SU-DHL-6 (cell line): ENCODE data around the gene CLASP1.

Experiments used
- H2AFZ ChIP-seq: fragments of 200-600 bp; sonication (generic); 2 replicates; pipeline ENCODE4 v1.6.1; 2014; ENCODE audit warnings: low read depth, mild to moderate bottlenecking, moderate library complexity, mixed read lengths, antibody characterized with exemption, low read length; ENCODE audit not compliant: severe bottlenecking
- H3F3A ChIP-seq: fragments of 200-600 bp; shearing (Covaris generic); 2 replicates; pipeline ENCODE4 v1.6.0; 2016; ENCODE audit warnings: antibody characterized with exemption, mild to moderate bottlenecking; ENCODE audit not compliant: insufficient read depth
- H3K27ac ChIP-seq: fragments of 200-600 bp; sonication (generic); 2 replicates; pipeline ENCODE4 v1.5.1; 2016; ENCODE audit warnings: low read depth, mild to moderate bottlenecking, low read length, moderate library complexity, mixed read lengths
- H3K27me3 ChIP-seq: fragments of 200-600 bp; sonication (generic), shearing (Covaris generic); 2 replicates; pipeline ENCODE4 v1.6.0; 2014; ENCODE audit warnings: mild to moderate bottlenecking, low read length
- H3K36me3 ChIP-seq: fragments of 200-600 bp; sonication (generic); 2 replicates; pipeline ENCODE4 v1.6.1; 2014; ENCODE audit warnings: mild to moderate bottlenecking, low read length, mixed read lengths
- H3K4me2 ChIP-seq: fragments of 300-600, 200-600 bp; shearing (Covaris generic), sonication (generic); 2 replicates; pipeline ENCODE4 v1.6.0; 2014; ENCODE audit warnings: low read length, low read depth, mild to moderate bottlenecking; ENCODE audit not compliant: poor library complexity, severe bottlenecking
- H3K4me3 ChIP-seq: fragments of 200-600 bp; sonication (generic); 2 replicates; pipeline ENCODE4 v1.5.1; 2014; ENCODE audit warnings: antibody characterized with exemption, low read length, mild to moderate bottlenecking, mixed read lengths; ENCODE audit not compliant: insufficient read depth, poor library complexity, severe bottlenecking
- H3K79me2 ChIP-seq: fragments of 200-600 bp; sonication (generic); 2 replicates; pipeline ENCODE4 v1.6.1; 2014; ENCODE audit warnings: mild to moderate bottlenecking, low read length, moderate library complexity; ENCODE audit not compliant: insufficient read depth
- H3K9ac ChIP-seq: fragments of 200-600 bp; sonication (generic); 2 replicates; pipeline ENCODE4 v1.7.0; 2014; ENCODE audit warnings: mild to moderate bottlenecking, low read length
- H3K9me2 ChIP-seq: fragments of 200-600 bp; sonication (generic); replicated peaks from 2 replicates; pipeline ENCODE4 v1.6.1; 2014; ENCODE audit warnings: low read length; ENCODE audit not compliant: insufficient read depth
- H3K9me3 ChIP-seq: fragments of 200-600 bp; sonication (generic); 2 replicates; pipeline ENCODE4 v1.6.1; 2014; ENCODE audit warnings: low read length, mixed read lengths; ENCODE audit not compliant: insufficient read depth
- H4K20me1 ChIP-seq: fragments of 200-600 bp; sonication (generic); 2 replicates; pipeline ENCODE4 v1.6.1; 2014; ENCODE audit warnings: low read depth, mild to moderate bottlenecking, antibody characterized with exemption, low read length, moderate library complexity, mixed read lengths
- EZH2phosphoT487 ChIP-seq: fragments of 200-600 bp; sonication (generic), shearing (Covaris generic); conservative IDR thresholded peaks from 2 replicates; pipeline ENCODE4 v1.6.1; 2018; ENCODE audit warnings: mild to moderate bottlenecking, antibody characterized with exemption, low read length, moderate library complexity, mixed read lengths
- TF ChIP-seq, protein P1 (sequence below): fragments of 200-600 bp; sonication (generic); IDR thresholded peaks from one replicate; pipeline ENCODE4 v1.5.1; 2017; ENCODE audit warnings: antibody characterized with exemption, mild to moderate bottlenecking, low read length, moderate library complexity; ENCODE audit not compliant: insufficient read depth, poor library complexity, severe bottlenecking

CLASP1 gene

GRCh38 chr2:121596221-121597080 is 52.8 kb downstream of the CLASP1 start:
- Histone ChIP-seq H3K4me2 (peak overlapping the region; percentile 67), H4K20me1 (no peaks in the 10 kb centered on the region), H3K27me3 (no peaks in the 10 kb centered on the region), H2AFZ (peak overlapping the region; percentile 29), H3K79me2 (peaks cover 76% of the 10 kb centered on the region), H3K27ac (peak overlapping the region; percentile 74), H3K9me2 (no peaks in the 10 kb centered on the region), H3K4me3 (peak overlapping the region; percentile 21), H3F3A (peaks cover 13% of the 10 kb centered on the region; the same call in 1 of the 2 replicates), H3K36me3 (no peaks in the 10 kb centered on the region), H3K9ac (peak overlapping the region; percentile 46), H3K9me3 (no peaks in the 10 kb centered on the region)
- TF ChIP-seq, protein P1, sequence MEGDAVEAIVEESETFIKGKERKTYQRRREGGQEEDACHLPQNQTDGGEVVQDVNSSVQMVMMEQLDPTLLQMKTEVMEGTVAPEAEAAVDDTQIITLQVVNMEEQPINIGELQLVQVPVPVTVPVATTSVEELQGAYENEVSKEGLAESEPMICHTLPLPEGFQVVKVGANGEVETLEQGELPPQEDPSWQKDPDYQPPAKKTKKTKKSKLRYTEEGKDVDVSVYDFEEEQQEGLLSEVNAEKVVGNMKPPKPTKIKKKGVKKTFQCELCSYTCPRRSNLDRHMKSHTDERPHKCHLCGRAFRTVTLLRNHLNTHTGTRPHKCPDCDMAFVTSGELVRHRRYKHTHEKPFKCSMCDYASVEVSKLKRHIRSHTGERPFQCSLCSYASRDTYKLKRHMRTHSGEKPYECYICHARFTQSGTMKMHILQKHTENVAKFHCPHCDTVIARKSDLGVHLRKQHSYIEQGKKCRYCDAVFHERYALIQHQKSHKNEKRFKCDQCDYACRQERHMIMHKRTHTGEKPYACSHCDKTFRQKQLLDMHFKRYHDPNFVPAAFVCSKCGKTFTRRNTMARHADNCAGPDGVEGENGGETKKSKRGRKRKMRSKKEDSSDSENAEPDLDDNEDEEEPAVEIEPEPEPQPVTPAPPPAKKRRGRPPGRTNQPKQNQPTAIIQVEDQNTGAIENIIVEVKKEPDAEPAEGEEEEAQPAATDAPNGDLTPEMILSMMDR, result peak; percentile 35
- TF ChIP-seq EZH2phosphoT487, result no peak

DNA sequence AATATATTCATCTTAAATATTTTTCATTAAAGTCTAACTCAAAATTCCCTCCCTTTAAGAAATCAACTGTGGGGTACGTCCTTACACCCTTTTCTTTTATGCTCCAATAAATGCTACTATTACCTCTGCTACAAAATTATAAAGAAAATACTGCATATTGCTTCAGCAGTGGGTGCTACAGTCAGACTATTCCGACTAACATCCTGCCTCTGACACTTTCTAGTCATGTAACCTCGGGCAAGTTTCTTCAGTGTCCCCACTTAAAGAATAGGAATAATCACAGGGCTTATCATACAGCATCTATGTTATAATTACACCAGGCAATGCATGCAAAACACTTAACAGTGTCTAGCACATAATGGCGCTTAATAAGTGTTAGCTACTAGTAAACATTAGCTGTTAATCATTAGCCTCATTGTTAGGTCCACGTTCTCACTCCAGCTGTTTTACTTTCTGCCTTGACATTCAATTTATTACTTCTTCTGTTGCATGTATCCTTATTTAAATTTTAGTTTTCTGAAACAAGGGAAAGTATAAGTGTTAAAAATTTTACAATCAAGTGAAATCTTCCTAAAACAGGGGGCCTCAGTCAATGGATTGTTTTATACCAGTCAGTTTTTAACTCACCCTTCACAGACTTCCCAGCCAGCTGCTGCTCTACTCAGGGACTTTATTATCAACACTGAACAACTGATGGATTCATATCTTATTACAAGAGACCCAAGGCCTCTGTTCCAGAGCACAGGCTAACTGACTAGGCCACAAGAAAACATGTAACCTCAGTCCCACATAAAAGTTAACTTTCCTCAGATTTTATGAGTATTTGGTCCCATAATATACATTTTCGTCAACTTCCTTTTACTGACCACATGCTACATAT is 54.0 kb downstream of the CLASP1 start:
- Histone ChIP-seq H3K9ac (peak overlapping the region; percentile 46; the same call in 1 of the 2 replicates), H3K9me3 (no peaks in the 10 kb centered on the region), H3F3A (peaks cover 11% of the 10 kb centered on the region; the same call in 1 of the 2 replicates), H4K20me1 (0 out of 2 replicates have a peak, but pooled peaks cover 2% of the 10 kb centered on the region), H3K36me3 (no peaks in the 10 kb centered on the region), H3K27ac (peak overlapping the region; percentile 74; the same call in 1 of the 2 replicates), H2AFZ (no peak overlapping the region), H3K27me3 (no peaks in the 10 kb centered on the region), H3K4me2 (peak overlapping the region; percentile 67), H3K79me2 (peaks cover 67% of the 10 kb centered on the region), H3K4me3 (no peak overlapping the region), H3K9me2 (no peaks in the 10 kb centered on the region)
- TF ChIP-seq EZH2phosphoT487, result no peak
- TF ChIP-seq, protein P1, result no peak

GRCh38 chr2:121591199-121591598 is 58.1 kb downstream of the CLASP1 start:
- H3K79me2 ChIP-seq, result peaks cover 57% of the 10 kb centered on the region
- H3K4me2 ChIP-seq, result no peak overlapping the region
- H3K9ac ChIP-seq, result no peak overlapping the region
- no peak overlapping the region for H3K4me3 ChIP-seq
- no peaks in the 10 kb centered on the region for H3K9me3 ChIP-seq
- H3F3A ChIP-seq, result 0 out of 2 replicates have a peak, but pooled peaks cover 8% of the 10 kb centered on the region
- TF ChIP-seq EZH2phosphoT487, result no peak
- TF ChIP-seq, protein P1, result no peak
- no peaks in the 10 kb centered on the region for H3K9me2 ChIP-seq
- H3K27ac ChIP-seq, result no peak overlapping the region
- no peak overlapping the region for H2AFZ ChIP-seq
- H3K36me3 ChIP-seq, result no peaks in the 10 kb centered on the region
- 0 out of 2 replicates have a peak, but pooled peaks cover 2% of the 10 kb centered on the region for H4K20me1 ChIP-seq
- H3K27me3 ChIP-seq, result no peaks in the 10 kb centered on the region
